Measurements from ENCODE around the gene NPBWR2. TPM values are rescaled to one million over a fixed set of nuclear protein-coding genes. Genes with fewer than 3 reads are reported as not detected.
A peak's percentile ranks its signal among the peaks of the same experiment; 100 is the strongest.

NPBWR2 gene
- total and polyA plus RNA-seq, 9 of the 15 experiments (the other 6 are each of a cell fraction or from before 2014, with no cell fraction given): not detected

DNA sequence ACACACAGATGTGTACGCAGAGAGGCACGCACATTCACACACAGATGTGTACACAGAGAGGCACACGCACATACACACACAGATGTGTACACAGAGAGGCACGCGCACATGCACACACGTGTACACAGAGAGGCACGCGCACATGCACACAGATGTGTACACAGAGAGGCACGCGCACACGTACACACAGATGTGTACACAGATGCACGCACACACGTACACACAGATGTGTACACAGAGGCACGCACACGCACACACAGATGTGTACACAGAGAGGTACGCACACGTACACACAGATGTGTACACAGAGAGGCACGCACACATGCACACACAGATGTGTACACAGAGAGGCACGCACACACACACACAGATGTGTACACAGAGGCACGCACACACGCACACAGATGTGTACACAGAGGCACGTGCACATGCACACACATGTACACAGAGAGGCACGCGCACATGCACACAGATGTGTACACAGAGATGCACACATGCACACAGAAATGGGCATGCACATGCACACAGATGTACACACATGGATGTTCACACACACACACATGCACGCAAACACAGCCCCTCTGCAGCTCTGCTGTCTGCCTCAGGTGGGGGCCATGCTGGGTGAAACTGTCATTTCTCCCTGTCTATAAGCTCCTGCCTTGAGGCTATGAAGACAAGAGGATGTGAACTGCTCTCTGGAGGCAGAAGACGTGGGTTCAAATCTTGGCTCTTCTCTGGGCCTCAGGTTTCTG is 42.6 kb upstream of the NPBWR2 start:
- no peak for FAIRE-seq
- Histone ChIP-seq H3K9me3 (replicated peaks; ENCODE audit: control insufficient read depth, insufficient read depth, low read depth, low read length) (peaks cover 8% of the 10 kb centered on the region), H3K4me3 (no peak overlapping the region), H4K20me1 (replicated peaks; ENCODE audit: control insufficient read depth, insufficient read depth, low read length) (no peaks in the 10 kb centered on the region), H3K36me3 (ENCODE audit: control insufficient read depth, insufficient read depth, low read length) (no peaks in the 10 kb centered on the region), H3K4me2 (ENCODE audit: insufficient read depth, low read length) (no peak overlapping the region), H3K27ac (ENCODE audit: extremely low read depth, low read depth, low read length) (no peak overlapping the region), H3K79me2 (ENCODE audit: control insufficient read depth, insufficient read depth, low read length) (no peaks in the 10 kb centered on the region), H3K4me1 (replicated peaks in 1 of 2; ENCODE audit: control insufficient read depth in 2 of 2, insufficient read depth in 2 of 2, low read length in 2 of 2) (peaks cover 0 to 9% of the 10 kb centered on the region in 2 experiments; a peak in 1 of 5 replicates), H3K27me3 (ENCODE audit: control insufficient read depth in 2 of 2, insufficient read depth in 2 of 2, low read length in 2 of 2) (peaks cover 0 to 39% of the 10 kb centered on the region in 2 experiments; a peak in 3 of 5 replicates), H3K9me1 (ENCODE audit: control insufficient read depth, insufficient read depth, low read length) (peaks cover 2% of the 10 kb centered on the region), H3K9ac (ENCODE audit: insufficient read depth in 1 of 2, low read depth in 2 of 2, low read length in 2 of 2) (no peak overlapping the region), H2AFZ (ENCODE audit: low read depth, low read length) (no peak overlapping the region)
- ATAC-seq: no peak
- ChIA-PET CTCF (ENCODE audit: low intra/inter-chr PET ratio) (no interaction called here), POLR2A (interaction anchor here (1.0 kb wide), 1 partner anchor 22 kb away, joined by 4 read pairs; no protein-coding TSS in a partner anchor)
- in situ Hi-C loops (cut with MboI) (no loop called here), intact Hi-C loops (cut with micrococcal nuclease) (no loop called here)
- DNase-seq (ENCODE audit: extremely low read depth in 1 of 4, low spot score in 3 of 4): no peak
- TF ChIP-seq, protein P1, sequence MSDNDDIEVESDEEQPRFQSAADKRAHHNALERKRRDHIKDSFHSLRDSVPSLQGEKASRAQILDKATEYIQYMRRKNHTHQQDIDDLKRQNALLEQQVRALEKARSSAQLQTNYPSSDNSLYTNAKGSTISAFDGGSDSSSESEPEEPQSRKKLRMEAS (CRISPR knock-in tag; IDR thresholded peaks at IDR 0.05): peak; percentile 44; the same call in 1 of the 2 replicates
- TF ChIP-seq KDM1A (IDR thresholded peaks at IDR 0.05): peak in 1 of 2 experiments; percentile 42; a peak in 1 of 4 replicates
- no peak for TF ChIP-seq THRA (IDR thresholded peaks at IDR 0.05)
- TF ChIP-seq RBM34 (IDR thresholded peaks at IDR 0.05; ENCODE audit: borderline replicate concordance, insufficient read depth, low read length): no peak
- no peak for TF ChIP-seq HOXB6 (CRISPR knock-in tag; IDR thresholded peaks at IDR 0.05; ENCODE audit: borderline replicate concordance)
- BruUV-seq (replicated peaks): no TSS peak
- WGBS (ENCODE audit: insufficient coverage, low coverage, missing lambda C conversion rate): 17% methylated on average over 26 of the region's 26 CpGs
